Adipose tissue (tissue), 3 donors: ENCODE data around the gene PPP6C. TPM values are rescaled to one million over a fixed set of nuclear protein-coding genes. Genes with fewer than 3 reads are reported as not detected.
"Not testable (repeated sequence)": the region's sequence is repeated elsewhere in the genome, so short reads cannot be mapped to it uniquely, and the experiment has no call there.

Experiments
- H3K27ac ChIP-seq: one replicate; pipeline ENCODE4 v1.5.1; 2013; ENCODE audit warnings: low read depth, low read length
- WGBS, 3 donors: extraction: QIAGEN DNeasy Blood & Tissue Kit; methylation state at CpG; one replicate each; pipeline ENCODE4 v1.1.7; 2013; 5-methylcytosine and 5-hydroxymethylcytosine counted together
- polyA plus RNA-seq, 3 donors: library from polyadenylated mRNA; stranded (reverse); fragments of 200-250 nt; gene quantifications; one replicate each; pipeline ENCODE4 v1.2.3, GENCODE V29; 2013
- donor health status: healthy with polysubstance abuse.
- donor health status: Bipolar disorder and iron deficiency.
- donor health status: healthy.

The PPP6C gene
- polyA plus RNA-seq, 3 donors, result 15.1 to 29.0 (median 23.8) TPM

DNA sequence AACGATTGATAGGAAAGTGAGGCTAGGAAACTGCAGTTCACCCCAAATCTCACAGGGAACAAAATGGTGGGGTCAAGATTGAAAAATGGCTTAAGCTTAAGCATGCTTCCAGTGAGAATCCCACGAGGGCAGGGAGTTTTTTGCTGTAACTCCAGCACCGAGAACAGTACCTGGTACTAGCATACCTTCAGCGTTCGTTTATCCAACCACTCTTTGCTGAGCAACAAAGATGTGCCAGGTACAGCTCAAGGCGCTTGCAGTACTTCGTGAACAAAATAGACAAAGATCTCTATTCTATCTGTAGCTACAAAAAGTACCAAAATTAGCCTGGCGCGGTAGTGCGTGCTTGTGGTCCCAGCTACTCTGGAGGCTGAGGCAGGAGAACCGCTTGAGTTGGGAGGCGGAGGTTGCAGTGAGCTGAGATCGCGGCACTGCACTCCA, 778 bp upstream of the PPP6C start:
- WGBS, 3 donors, result 48 to 62% (median 58%) methylated on average over 14 of the region's 14 CpGs
- no peak overlapping the region for H3K27ac ChIP-seq

DNA sequence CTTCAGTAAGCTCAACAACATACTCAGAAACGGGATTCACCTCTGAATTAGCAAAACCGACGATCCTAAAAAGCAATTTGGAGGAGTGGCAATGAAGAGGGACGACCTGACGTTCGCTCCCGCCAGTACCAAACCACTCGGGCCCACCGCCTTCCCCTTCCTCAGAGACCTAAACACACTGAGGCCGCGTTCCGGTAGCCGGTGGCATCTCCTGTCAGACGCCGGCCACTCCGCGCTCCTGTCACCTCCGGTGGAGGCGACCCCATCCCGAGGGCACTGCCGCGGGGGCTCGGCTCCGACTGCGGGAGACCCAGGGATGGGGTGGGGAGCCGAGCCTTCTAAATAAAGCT, 617 bp downstream of the PPP6C start:
- WGBS, 3 donors, result 0 to 1% (median 0%) methylated on average over 23 to 26 of the region's 26 CpGs

DNA sequence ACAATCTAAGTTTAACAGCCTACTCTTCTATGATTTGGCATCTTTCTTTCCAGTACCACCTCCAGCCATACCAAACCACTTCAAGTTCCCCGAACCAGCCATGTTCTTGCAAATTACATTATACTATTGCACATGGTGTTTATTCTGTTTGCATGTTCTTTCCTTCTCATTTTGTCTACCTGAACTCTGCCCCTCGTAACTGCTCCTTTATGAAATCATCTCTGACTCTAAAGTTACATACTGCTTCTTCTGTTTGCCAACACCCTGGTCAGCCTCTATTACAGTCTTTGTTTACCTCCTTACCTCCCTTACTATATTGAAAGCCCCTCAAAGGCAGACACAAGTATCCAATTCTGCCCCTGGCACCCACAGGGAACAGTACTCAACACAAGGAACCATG, 6.0 kb downstream of the PPP6C start:
- 61 to 90% (median 63%) methylated on average over 2 of the region's 2 CpGs for WGBS, 3 donors
- no peak overlapping the region for H3K27ac ChIP-seq

More for the DNA sequence above, 617 bp downstream of the PPP6C start:
- peak overlapping the region; percentile 83 for H3K27ac ChIP-seq

DNA sequence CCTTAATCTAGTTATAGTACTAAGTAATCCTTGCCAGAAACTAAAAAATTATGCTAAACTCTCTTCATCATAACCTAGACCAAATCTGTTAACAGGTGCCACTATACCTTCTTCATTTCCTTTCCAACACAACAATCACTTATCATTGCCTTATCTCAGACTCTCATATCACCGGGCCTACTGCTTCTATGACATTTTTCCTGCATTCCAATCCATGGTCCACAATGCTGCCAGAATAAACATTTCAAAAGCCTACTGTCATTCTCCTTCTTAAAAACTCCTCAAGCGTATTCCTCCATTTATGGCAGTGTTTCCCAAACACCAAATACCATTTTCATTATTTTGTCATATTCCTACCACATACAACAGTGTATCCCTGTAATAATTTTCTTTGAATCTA, 6.5 kb downstream of the PPP6C start:
- no peak overlapping the region for H3K27ac ChIP-seq
- 28 to 64% (median 58%) methylated on average over 2 of the region's 2 CpGs for WGBS, 3 donors

DNA sequence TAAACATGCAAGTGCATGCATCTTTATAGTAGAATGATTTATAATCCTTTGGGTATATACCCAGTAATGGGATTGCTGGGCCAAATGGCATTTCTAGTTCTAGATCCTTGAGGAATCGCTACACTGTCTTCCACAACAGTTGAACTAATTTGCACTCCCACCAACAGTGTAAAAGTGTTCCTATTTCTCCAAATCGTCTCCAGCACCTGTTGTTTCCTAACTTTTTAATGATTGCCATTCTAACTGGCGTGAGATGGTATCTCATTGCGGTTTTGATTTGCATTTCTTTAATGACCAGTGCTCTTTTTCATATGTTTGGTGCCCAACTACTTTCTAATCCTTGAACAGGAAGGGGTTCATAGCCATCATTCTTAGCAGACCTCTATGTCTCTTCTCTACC, 7.8 kb downstream of the PPP6C start:
- H3K27ac ChIP-seq, result not testable (repeated sequence)
- 93 to 95% (median 95%) methylated on average over 4 of the region's 4 CpGs for WGBS, 3 donors

DNA sequence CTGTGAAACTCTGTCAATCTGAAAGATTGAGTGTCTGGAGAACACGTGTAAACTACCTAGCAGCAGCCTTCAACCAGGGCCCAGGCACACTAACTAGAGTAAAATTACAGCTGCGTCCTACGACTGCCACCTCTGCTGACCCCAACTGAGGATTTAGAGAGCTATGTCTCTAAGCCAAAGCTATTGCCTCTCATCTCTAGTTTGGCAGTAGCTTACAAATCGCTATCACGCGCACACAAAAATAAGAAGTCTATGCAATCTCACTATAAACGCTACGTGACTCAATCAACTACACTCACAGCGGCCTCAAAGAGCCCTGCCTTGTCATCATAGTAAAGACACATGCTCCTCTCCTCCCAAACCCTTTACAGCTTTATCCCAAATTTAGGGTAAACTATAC, 8.7 kb downstream of the PPP6C start:
- 90 to 93% (median 92%) methylated on average over 9 of the region's 9 CpGs for WGBS, 3 donors
- no peak overlapping the region for H3K27ac ChIP-seq

DNA sequence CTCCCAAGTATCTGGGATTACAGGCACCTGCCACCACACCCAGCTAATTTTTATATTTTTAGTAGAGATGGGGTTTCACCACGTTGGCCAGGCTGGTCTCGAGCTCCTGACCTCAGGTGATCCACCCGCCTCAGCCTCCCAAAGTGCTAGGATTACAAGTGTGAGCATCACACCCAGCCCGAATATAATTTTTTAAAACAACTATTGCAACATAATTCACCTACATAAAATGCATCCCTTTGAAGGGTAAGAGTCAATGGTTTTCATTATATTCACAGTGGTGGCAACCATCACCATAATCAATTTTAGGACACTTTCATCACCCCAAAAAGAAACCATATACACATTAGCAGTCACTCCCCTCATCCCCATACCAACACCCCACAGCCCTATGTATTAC, 9.8 kb downstream of the PPP6C start:
- 92 to 100% (median 96%) methylated on average over 4 of the region's 4 CpGs for WGBS, 3 donors
- H3K27ac ChIP-seq, result not testable (repeated sequence)

DNA sequence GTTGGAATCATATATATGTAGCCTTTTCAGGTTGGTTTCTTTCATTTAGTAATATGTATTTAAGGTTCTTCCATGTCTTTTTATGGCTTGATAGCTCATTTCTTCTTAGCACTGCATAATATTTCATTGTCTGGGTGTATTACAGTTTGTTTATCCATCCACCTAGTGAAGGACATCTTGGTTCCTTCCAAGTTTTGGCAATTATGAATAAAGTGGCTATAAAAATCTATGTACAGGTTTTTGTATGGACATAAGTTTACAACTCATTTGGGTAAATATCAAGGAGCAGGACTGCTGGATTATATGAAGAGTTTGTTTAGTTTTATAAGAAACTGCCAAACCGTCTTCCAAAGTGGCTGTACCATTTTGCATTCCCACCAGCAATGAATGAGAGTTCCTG, 11.7 kb downstream of the PPP6C start:
- 94 to 100% (median 96%) methylated on average over 1 of the region's 1 CpG for WGBS, 3 donors
- H3K27ac ChIP-seq, result no peak overlapping the region

DNA sequence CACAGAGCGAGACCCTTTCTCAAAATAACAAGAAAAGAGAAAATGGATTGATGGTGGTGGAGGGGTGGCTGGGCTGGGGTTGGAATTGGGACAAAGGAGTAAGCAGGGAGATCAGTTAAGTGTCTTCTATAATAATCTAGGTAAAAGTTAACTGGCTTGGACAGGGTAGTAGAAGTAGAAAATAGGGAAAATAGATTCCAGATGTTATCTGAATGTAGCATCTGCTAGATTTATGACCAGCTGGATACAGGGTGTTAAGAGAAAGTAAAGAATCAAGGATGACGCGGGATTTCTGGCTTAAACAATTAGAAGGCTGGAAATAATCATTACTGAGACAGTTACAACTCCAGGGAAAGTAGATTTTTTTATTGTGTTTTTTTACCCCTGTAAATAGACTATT, 13.0 kb downstream of the PPP6C start:
- H3K27ac ChIP-seq, result no peak overlapping the region
- 71 to 82% (median 74%) methylated on average over 3 of the region's 3 CpGs for WGBS, 3 donors

DNA sequence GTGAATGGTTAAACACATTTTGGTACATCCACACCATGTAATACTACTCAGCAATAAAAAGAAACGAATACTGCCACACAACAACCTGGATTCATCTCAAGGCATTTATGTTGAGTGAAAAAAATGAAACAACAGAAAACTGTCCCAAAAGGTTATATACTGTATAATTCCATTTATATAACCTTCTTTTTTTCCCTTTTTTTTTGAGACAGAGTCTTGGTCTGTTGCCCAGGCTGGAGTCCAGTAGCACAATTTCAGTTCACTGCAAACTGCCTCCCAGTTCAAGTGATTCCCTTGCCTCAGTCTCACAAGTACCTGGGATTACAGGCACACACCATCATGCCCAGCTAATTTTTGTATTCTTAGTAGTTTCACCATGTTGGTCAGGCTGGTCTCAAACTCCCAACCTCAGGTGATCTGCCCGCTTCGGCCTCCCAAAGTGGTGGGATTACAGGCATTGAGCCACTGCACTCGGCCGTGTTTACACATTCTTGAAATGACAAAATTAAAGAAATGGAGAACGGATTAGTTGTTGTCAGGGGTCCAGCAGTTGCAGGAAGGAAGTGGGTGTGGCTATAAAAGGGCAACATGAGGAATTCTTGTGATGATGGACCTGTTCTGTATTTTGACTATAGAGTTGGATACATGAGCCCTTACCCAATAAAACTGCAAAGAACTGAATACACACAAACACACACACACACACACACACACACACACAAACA, 17.4 kb downstream of the PPP6C start:
- H3K27ac ChIP-seq, result no peak overlapping the region
- WGBS, 3 donors, result 24 to 50% (median 30%) methylated on average over 6 of the region's 6 CpGs

DNA sequence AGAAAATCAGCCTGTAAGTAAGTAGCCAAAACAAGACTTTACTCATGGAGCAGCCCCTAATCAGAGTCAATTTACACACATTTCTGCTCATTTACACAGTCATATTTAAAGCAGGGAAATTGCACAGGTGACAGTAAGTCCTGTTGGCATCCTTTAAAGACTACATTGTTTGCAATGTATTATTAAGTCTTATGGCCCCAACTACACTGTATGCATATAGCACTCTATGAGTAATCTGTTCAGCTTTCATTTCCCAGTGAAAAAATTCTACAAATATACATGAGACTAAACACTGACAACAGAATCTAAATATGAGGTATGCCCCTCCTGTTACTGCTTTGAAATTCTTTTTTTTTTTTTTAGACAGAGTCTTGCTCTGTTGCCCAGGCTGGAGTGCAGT, 19.7 kb downstream of the PPP6C start:
- no peak overlapping the region for H3K27ac ChIP-seq

DNA sequence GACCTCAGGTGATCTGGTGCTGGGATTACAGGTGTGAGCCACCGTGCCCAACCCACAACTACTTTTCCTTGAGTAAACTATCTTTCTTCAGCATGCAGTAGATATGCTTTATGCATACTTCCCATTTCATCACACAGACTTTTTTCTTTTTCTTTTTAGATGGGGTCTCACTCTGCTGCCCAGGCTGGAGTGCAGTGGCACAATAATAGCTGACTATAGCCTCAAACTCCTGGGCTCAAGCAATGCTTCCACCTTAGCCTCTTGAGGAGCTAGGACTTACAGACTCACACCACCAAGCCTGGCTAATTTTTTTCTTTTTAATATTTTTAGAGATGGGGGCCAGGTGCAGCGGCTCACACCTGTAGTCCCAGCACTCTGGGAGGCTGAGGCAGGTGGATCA, 22.8 kb downstream of the PPP6C start:
- H3K27ac ChIP-seq, result no peak overlapping the region
- WGBS, 3 donors, result 67 to 95% (median 79%) methylated on average over 2 of the region's 2 CpGs

DNA sequence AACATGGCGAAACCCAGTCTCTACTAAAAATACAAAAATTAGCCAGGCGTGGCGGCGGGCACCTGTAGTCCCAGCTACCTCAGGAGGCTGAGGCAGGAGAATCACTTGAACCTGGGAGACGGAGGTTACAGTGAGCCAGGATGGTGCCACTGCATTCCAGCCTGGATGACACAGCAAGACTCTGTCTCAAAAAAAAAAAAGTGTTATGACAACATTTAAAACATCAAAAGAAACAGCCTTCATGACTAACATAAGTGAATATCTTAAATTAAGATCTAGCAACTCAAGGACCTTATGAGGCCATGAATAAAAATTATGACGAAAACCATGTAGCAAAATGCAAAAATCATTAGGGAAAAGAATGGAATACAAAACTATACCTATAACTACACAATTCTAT, 26.7 kb downstream of the PPP6C start:
- 96 to 97% (median 96%) methylated on average over 6 of the region's 6 CpGs for whole genome bisulfite sequencing, 3 donors
- not testable (repeated sequence) for H3K27ac ChIP-seq

DNA sequence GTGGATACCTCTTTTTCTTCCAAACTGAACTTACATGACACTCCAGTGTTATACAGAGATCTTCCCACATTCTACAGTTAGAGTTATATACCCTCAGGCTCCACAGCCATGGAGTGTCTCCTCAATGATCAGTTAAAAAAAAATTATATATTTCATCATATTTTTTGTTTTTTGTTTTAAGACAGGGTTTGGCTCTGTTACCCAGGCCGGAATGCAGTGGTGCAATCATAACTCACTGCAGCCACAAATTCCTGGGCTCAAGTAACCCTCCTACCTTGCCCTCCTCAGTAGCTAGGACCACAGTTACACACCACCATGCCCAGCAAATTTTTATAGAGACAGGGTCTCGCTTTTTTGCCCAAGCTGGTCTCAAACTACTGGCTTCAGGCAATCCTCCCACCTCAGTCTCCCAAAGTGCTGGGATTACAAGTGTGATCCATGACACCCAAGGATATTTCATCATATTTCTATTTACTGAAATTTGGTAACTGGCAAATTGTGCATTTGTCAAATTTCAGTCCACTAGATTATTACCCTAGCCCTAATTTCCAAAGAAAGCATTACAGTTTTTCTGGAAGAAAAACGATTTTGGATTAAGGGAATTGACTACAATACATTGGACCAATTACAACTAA, 28.2 kb downstream of the PPP6C start:
- H3K27ac ChIP-seq, result no peak overlapping the region
- 53 to 69% (median 64%) methylated on average over 3 of the region's 3 CpGs for WGBS, 3 donors

DNA sequence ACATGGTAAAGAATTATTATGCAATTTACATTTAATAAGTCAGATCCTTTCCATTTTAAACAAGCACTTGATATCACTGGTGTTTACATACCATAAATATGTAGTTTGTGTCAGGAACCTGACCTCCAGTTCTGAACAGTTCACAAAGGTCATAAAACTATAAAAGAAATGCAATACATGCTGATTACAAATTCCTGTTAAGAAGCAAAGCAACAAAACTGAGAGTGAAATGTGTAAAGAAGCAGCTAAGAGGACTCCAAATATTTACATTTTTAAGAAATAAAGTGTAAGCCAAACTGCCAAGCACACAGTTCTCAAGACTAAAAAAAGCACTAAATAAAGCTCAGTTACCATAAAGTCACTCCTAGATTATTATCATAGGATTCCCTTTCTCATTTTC, 28.9 kb downstream of the PPP6C start:
- H3K27ac ChIP-seq, result no peak overlapping the region

DNA sequence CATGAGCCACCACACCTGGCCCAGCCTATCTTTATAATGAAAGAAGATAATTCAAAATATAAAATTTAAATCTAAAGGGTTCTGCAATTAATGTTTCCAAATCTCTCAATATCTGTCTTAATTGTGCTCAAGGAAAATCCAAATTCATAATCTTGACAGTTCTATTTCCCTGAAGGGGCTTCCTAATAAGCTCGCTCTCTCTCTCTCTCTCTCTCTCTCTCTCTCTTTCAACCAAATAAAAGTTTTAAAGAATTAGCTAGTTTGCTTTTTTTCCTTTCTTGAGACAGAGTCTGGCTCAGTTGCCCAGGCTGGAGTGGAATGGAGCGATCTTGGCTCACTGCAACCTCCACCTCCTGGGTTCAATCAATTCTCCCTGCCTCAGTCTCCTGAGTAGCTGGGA, 33.1 kb downstream of the PPP6C start:
- H3K27ac ChIP-seq, result no peak overlapping the region
- 96 to 100% (median 98%) methylated on average over 2 of the region's 2 CpGs for WGBS, 3 donors

DNA sequence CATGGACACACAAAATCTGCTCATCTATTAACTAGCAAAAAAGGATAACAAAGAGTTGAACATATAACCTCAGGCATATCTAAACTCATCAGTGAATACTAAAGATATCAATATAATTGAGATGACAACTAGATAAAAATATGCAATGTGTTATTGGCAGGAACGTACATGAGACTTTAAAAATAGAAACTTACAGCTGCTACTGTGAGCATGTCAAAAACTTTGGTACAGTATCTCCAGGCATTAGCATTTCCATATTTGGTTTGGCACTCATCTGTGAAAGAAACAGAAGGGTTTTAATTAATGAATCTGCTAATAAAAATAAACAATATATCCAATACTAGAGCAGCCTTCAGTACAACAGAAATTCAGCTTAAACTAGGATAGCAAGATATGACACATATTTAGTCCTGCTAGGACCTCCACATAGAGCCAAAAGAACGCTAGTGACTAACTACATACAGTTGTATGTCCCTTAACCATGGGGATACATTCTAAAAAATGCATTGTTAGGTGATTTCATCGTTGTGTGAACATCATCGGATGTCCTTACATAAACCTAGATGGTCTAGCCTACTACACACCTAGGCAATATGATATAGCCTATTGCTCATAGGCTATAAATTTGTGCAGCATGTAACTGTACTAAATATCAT, 35.8 kb downstream of the PPP6C start:
- H3K27ac ChIP-seq, result no peak overlapping the region
- WGBS, 3 donors, result 85 to 88% (median 88%) methylated on average over 4 of the region's 4 CpGs

DNA sequence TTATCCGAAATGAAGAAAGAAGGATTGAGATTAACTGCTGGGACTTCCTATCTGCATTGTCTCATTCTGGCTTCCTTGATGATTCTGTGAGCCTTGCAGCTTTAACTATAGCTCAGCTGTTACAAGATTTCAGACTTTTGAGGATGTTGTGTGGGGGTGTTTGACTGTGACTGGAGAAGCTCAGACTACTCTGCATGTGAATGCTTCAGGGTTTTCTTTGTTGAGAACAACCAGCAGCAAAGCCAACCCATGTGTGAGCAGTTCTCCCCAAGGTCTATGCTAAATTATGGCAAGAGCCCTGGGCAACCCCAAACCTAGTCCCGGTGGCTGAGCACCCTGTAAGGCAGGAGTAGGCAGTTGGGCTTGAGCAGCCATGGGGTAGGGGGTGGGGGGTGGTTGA, 37.9 kb downstream of the PPP6C start:
- H3K27ac ChIP-seq, result no peak overlapping the region
- WGBS, 3 donors, result 94 to 97% (median 96%) methylated on average over 2 of the region's 2 CpGs

DNA sequence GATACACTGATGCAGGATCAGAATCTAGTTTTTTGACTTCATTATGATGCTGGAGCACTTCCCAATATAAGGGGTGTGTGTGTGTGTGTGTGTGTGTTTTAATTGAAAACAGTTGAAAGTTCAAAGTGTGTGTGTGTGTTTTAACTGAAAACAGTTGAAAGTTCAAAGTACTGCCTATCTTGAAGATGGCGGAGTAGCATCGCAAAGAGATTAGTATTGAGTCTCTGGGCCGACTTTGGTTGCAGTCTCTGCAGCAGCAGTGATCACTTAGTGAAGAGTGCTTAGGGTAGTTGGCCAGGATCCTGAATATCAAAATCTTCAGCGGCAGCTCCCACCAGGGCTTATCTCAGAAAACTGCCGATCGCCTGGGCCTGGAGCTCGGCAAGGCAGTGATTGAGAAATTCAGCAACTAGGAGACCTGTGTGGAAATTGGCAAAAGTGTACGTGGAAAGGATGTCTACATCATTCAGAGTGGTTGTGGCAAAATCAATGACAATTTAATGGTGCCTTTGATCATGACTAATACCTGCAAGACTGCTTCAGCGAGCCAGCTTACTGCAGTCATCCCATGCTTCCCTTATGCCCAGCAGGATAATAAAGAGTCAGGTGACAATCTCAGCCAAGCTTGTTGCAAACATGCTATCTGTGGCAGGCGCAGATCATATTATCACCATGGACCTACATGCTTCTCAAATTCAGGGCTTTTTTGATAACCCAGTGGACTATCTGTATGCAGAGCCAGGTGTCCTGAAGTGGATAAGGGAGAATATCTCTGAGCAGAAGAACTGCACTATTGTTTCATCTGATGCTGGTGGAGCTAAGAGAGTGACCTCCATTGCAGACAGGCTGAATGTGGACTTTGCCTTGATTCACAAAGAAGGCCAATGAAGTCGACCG, 39.0 kb downstream of the PPP6C start:
- WGBS, 3 donors, result 80 to 86% (median 85%) methylated on average over 12 of the region's 12 CpGs
- H3K27ac ChIP-seq, result no peak overlapping the region
